ENCODE measurements around the gene CALM3.
A peak's percentile ranks its signal among the peaks of the same experiment; 100 is the strongest.

CALM3 gene

DNA sequence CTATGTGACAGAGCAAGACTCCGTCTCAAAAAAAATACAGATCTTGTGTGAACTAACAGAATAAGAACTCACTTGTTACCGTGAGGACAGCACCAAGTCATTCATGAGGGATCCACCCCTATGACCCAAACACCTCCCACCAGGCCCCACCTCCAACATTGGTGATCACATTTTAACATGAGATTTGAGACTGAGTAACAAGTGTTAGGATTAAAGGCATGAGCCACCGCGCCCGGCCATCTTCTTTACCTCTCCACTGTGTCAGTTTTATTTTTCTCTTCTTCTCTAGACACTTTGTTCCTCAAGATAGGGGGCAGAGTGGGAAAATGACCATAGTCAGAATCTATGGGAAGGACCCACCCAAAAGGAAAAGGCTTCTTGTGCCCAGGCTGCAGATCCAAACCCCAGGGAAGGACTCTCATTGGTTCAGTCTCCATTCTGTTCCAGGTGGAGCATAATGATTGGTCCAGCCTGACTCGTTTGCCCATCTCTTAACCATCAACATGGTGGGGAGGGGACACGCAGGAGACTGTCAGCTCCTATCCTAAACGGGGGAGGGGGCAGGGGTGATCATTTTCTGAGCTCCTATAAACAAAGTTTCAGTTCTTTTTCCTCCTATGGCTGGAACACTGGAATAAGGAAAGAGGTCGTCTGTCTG is 1.3 kb upstream of the CALM3 start:
- Histone ChIP-seq H3K27ac (ENCODE audit: low read depth, low read length) (peak overlapping the region; percentile 97; the same call in 1 of the 2 replicates), H3K27me3 (ENCODE audit: insufficient read depth, low read length) (no peaks in the 10 kb centered on the region), H2AFZ (ENCODE audit: low read length, unreplicated experiment) (peak overlapping the region; percentile 58), H3K79me2 (ENCODE audit: control insufficient read depth, insufficient read depth, low read length, unreplicated experiment) (peaks cover 37% of the 10 kb centered on the region), H3K36me3 (ENCODE audit: insufficient read depth, low read length) (no peaks in the 10 kb centered on the region), H3K4me3 (ENCODE audit: low read depth, low read length) (peak overlapping the region; percentile 92), H3K4me1 (ENCODE audit: control insufficient read depth, insufficient read depth, low read length, unreplicated experiment) (no peaks in the 10 kb centered on the region)

GRCh38 chr19:46600384-46601317 is 479 bp upstream of the CALM3 start:
- Histone ChIP-seq H3K27me3 (ENCODE audit: insufficient read depth, low read length) (no peaks in the 10 kb centered on the region), H3K27ac (ENCODE audit: low read depth, low read length) (peak overlapping the region; percentile 97), H3K79me2 (ENCODE audit: control insufficient read depth, insufficient read depth, low read length, unreplicated experiment) (peaks cover 44% of the 10 kb centered on the region), H3K4me1 (ENCODE audit: control insufficient read depth, insufficient read depth, low read length, unreplicated experiment) (no peaks in the 10 kb centered on the region), H2AFZ (ENCODE audit: low read length, unreplicated experiment) (peak overlapping the region; percentile 59), H3K4me3 (ENCODE audit: low read depth, low read length) (peak overlapping the region; percentile 92), H3K36me3 (ENCODE audit: insufficient read depth, low read length) (no peaks in the 10 kb centered on the region)

- H3K79me2 ChIP-seq (ENCODE audit: control insufficient read depth, insufficient read depth, low read length, unreplicated experiment) = peaks cover 50% of the 10 kb centered on the region
- no peak overlapping the region for H3K27ac ChIP-seq (ENCODE audit: low read depth, low read length)
- H3K4me1 ChIP-seq (ENCODE audit: control insufficient read depth, insufficient read depth, low read length, unreplicated experiment) = no peaks in the 10 kb centered on the region
- no peaks in the 10 kb centered on the region for H3K27me3 ChIP-seq (ENCODE audit: insufficient read depth, low read length)
- peak overlapping the region; percentile 92 for H3K4me3 ChIP-seq (ENCODE audit: low read depth, low read length)
- no peaks in the 10 kb centered on the region for H3K36me3 ChIP-seq (ENCODE audit: insufficient read depth, low read length)
- H2AFZ ChIP-seq (ENCODE audit: low read length, unreplicated experiment) = no peak overlapping the region
Observed at GRCh38 chr19:46602392-46603194, 1.5 kb downstream of the CALM3 start.

GRCh38 chr19:46603195-46603637 is 2.1 kb downstream of the CALM3 start:
- Histone ChIP-seq H3K4me1 (ENCODE audit: control insufficient read depth, insufficient read depth, low read length, unreplicated experiment) (no peaks in the 10 kb centered on the region), H3K79me2 (ENCODE audit: control insufficient read depth, insufficient read depth, low read length, unreplicated experiment) (peaks cover 50% of the 10 kb centered on the region), H3K36me3 (ENCODE audit: insufficient read depth, low read length) (no peaks in the 10 kb centered on the region), H3K4me3 (ENCODE audit: low read depth, low read length) (peak overlapping the region; percentile 92), H2AFZ (ENCODE audit: low read length, unreplicated experiment) (no peak overlapping the region), H3K27ac (ENCODE audit: low read depth, low read length) (no peak overlapping the region), H3K27me3 (ENCODE audit: insufficient read depth, low read length) (no peaks in the 10 kb centered on the region)

DNA sequence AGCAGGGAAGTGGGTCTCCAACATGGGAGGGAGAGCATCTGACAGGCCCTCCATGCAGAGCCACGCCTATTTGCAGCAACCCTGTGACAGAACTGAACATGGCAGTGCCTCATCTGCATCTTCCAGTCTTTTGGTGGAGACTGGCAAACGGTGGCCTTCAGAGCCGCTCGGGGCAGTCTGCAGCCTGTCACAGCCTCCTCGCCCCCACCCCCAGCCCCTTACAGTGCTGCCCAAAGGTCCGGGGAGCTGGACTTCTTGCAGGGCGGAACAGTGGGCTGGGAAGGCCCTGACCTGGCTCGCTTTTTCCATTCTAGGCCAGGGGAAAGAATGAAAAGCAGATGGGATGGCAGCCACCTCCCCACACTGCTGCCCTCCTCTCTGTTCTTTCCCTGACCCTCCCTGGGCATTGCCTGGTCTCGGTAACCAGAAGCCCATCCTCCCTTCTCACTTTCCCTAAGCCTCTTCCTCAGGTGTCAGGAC is 2.7 kb downstream of the CALM3 start:
- H3K27ac ChIP-seq (ENCODE audit: low read depth, low read length) = no peak overlapping the region
- H3K27me3 ChIP-seq (ENCODE audit: insufficient read depth, low read length) = no peaks in the 10 kb centered on the region
- H3K4me3 ChIP-seq (ENCODE audit: low read depth, low read length) = peak overlapping the region; percentile 92
- peaks cover 50% of the 10 kb centered on the region for H3K79me2 ChIP-seq (ENCODE audit: control insufficient read depth, insufficient read depth, low read length, unreplicated experiment)
- H3K4me1 ChIP-seq (ENCODE audit: control insufficient read depth, insufficient read depth, low read length, unreplicated experiment) = no peaks in the 10 kb centered on the region
- no peaks in the 10 kb centered on the region for H3K36me3 ChIP-seq (ENCODE audit: insufficient read depth, low read length)
- H2AFZ ChIP-seq (ENCODE audit: low read length, unreplicated experiment) = no peak overlapping the region

- no peaks in the 10 kb centered on the region for H3K27me3 ChIP-seq (ENCODE audit: insufficient read depth, low read length)
- H2AFZ ChIP-seq (ENCODE audit: low read length, unreplicated experiment) = no peak overlapping the region
- peaks cover 50% of the 10 kb centered on the region for H3K79me2 ChIP-seq (ENCODE audit: control insufficient read depth, insufficient read depth, low read length, unreplicated experiment)
Observed at GRCh38 chr19:46604781-46605355, 3.7 kb downstream of the CALM3 start.

DNA sequence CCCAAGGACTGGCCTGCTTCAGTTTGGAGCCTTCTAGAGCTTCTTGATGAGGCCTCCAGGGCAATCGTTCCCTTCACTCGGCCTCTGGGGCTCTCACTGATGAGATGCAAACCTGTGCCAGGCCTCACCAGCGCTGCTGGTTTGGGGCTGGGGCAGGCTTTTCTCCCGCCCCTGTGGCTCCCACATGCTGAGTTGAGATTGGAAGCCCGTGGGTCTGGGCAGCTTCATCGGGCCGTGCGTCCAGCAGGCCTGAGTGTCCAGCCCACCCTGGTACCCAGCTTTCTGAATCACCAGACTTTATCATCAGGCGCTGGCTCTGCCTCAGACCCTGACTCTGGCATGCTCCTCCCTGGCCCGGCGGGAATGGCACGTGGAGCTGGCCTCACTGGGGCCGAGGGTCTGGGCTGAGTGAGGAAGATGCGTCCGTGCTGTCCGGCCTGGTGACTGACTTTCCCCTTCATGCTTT is 4.3 kb downstream of the CALM3 start:
- H3K4me1 ChIP-seq (ENCODE audit: control insufficient read depth, insufficient read depth, low read length, unreplicated experiment) = no peaks in the 10 kb centered on the region
- H3K4me3 ChIP-seq (ENCODE audit: low read depth, low read length) = no peak overlapping the region
- no peak overlapping the region for H2AFZ ChIP-seq (ENCODE audit: low read length, unreplicated experiment)
- H3K79me2 ChIP-seq (ENCODE audit: control insufficient read depth, insufficient read depth, low read length, unreplicated experiment) = peaks cover 50% of the 10 kb centered on the region
- no peaks in the 10 kb centered on the region for H3K36me3 ChIP-seq (ENCODE audit: insufficient read depth, low read length)
- no peaks in the 10 kb centered on the region for H3K27me3 ChIP-seq (ENCODE audit: insufficient read depth, low read length)
- no peak overlapping the region for H3K27ac ChIP-seq (ENCODE audit: low read depth, low read length)

More at GRCh38 chr19:46604781-46605355, 3.7 kb downstream of the CALM3 start:
- H3K4me1 ChIP-seq (ENCODE audit: control insufficient read depth, insufficient read depth, low read length, unreplicated experiment) = no peaks in the 10 kb centered on the region
- H3K4me3 ChIP-seq (ENCODE audit: low read depth, low read length) = no peak overlapping the region
- no peaks in the 10 kb centered on the region for H3K36me3 ChIP-seq (ENCODE audit: insufficient read depth, low read length)
- H3K27ac ChIP-seq (ENCODE audit: low read depth, low read length) = no peak overlapping the region

- H3K4me1 ChIP-seq (ENCODE audit: control insufficient read depth, insufficient read depth, low read length, unreplicated experiment) = no peaks in the 10 kb centered on the region
- H3K36me3 ChIP-seq (ENCODE audit: insufficient read depth, low read length) = no peaks in the 10 kb centered on the region
- no peak overlapping the region for H3K27ac ChIP-seq (ENCODE audit: low read depth, low read length)
- no peaks in the 10 kb centered on the region for H3K27me3 ChIP-seq (ENCODE audit: insufficient read depth, low read length)
- no peak overlapping the region for H2AFZ ChIP-seq (ENCODE audit: low read length, unreplicated experiment)
- H3K4me3 ChIP-seq (ENCODE audit: low read depth, low read length) = no peak overlapping the region
- peaks cover 50% of the 10 kb centered on the region for H3K79me2 ChIP-seq (ENCODE audit: control insufficient read depth, insufficient read depth, low read length, unreplicated experiment)
Observed at GRCh38 chr19:46606019-46606418, 4.9 kb downstream of the CALM3 start.

DNA sequence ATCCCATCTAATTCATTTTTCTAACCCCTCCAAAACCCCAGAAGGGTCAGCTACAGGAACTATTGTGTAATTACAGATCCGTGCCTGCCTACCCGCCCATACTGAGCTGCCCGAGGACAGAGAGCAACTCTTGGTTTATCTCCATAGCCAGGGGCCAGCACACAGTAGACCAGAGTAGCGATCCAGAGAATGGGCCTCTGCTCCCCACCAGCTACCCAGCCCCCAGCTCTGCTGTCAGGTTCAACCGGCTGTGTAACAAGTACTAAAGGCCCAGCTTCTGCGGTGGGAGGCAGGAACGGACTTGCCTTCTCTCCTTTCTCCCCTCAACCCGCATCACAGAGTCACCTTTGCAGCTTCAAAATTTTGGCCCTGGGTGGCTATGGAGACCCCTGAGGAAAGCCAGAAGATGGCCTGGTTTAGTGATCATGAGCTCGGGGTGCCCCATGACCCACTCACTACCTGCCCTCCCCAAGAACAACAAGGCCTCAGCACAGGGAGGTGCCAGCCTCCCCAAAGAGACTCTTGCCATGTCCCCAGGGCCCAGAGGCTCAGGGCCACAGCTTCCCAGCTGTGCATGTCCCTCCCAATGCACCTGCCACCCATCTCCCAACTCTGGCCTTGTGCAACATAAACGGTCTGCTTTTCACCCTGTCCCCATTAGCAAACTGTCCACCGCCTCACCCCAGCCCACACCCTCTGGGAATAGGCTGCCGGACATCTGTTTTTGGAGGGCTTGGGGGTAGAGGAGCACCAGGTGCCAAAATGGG is 5.7 kb downstream of the CALM3 start:
- Histone ChIP-seq H2AFZ (ENCODE audit: low read length, unreplicated experiment) (no peak overlapping the region), H3K27me3 (ENCODE audit: insufficient read depth, low read length) (no peaks in the 10 kb centered on the region), H3K4me3 (ENCODE audit: low read depth, low read length) (no peak overlapping the region), H3K27ac (ENCODE audit: low read depth, low read length) (no peak overlapping the region), H3K36me3 (ENCODE audit: insufficient read depth, low read length) (no peaks in the 10 kb centered on the region), H3K4me1 (ENCODE audit: control insufficient read depth, insufficient read depth, low read length, unreplicated experiment) (no peaks in the 10 kb centered on the region), H3K79me2 (ENCODE audit: control insufficient read depth, insufficient read depth, low read length, unreplicated experiment) (peaks cover 43% of the 10 kb centered on the region)
